CD14-positive monocyte (primary cell): ENCODE data around the gene OSMR. TPM values are rescaled to one million over a fixed set of nuclear protein-coding genes. Genes with fewer than 3 reads are reported as not detected.
A peak's percentile ranks its signal among the peaks of the same experiment; 100 is the strongest.

Source experiments
- DNase-seq, 3 donors: peaks; one replicate each; pipeline ENCODE4 v3.0.0-alpha.2; 2011 to 2022
- H2AFZ ChIP-seq: 2 replicates; pipeline ENCODE4 v1.6.0; 2012; ENCODE audit warnings: mild to moderate bottlenecking, low read depth, low read length, inconsistent platforms; ENCODE audit not compliant: insufficient read depth, poor library complexity, severe bottlenecking
- H3K27ac ChIP-seq, 2 donors: 1 replicate in 1 of 2; 2 replicates in 1 of 2; pipeline ENCODE4 v1.5.1; 2012 to 2013; ENCODE audit warnings: low read length in 2 of 2, control low read depth in 1 of 2, inconsistent platforms in 1 of 2, low read depth in 1 of 2, mild to moderate bottlenecking in 1 of 2
- H3K27me3 ChIP-seq, 2 donors: one replicate each; pipeline versions ENCODE4 v1.6.0 to v1.6.1; 2011 to 2013; ENCODE audit warnings: low read length in 2 of 2; ENCODE audit not compliant: control insufficient read depth in 2 of 2, insufficient read depth in 2 of 2
- H3K36me3 ChIP-seq, 2 donors: replicated peaks in 1 of 2; 1 replicate in 1 of 2; 2 replicates in 1 of 2; pipeline versions ENCODE4 v1.5.1 to v1.6.1; 2012 to 2013; ENCODE audit warnings: low read length in 2 of 2, control low read depth in 1 of 2, inconsistent platforms in 1 of 2, mild to moderate bottlenecking in 1 of 2; ENCODE audit not compliant: insufficient read depth in 2 of 2, control insufficient read depth in 1 of 2
- H3K4me1 ChIP-seq, 2 donors: 1 replicate in 1 of 2; 2 replicates in 1 of 2; pipeline versions ENCODE4 v1.5.1 to v1.6.1; 2012 to 2013; ENCODE audit warnings: low read length in 2 of 2, control low read depth in 1 of 2, inconsistent platforms in 1 of 2, mild to moderate bottlenecking in 1 of 2, moderate library complexity in 1 of 2; ENCODE audit not compliant: insufficient read depth in 2 of 2, control insufficient read depth in 1 of 2
- H3K4me2 ChIP-seq: replicated peaks from 2 replicates; pipeline ENCODE3; 2012; ENCODE audit warnings: low read length, moderate library complexity, mild to moderate bottlenecking; ENCODE audit not compliant: poor library complexity, severe bottlenecking; ENCODE audit errors: extremely low read depth
- H3K4me3 ChIP-seq, 3 experiments: fragments of 200-600 bp in 1 of 3; sonication (generic) in 1 of 3; replicated peaks in 1 of 3; 1 replicate in 2 of 3; 2 replicates in 1 of 3; pipeline ENCODE4 v1.5.1; 2011 to 2013; ENCODE audit warnings: low read length in 3 of 3, mild to moderate bottlenecking in 3 of 3, control low read depth in 2 of 3, low read depth in 2 of 3, inconsistent platforms in 1 of 3, moderate library complexity in 1 of 3
- H3K79me2 ChIP-seq: 2 replicates; pipeline ENCODE4 v1.6.0; 2012; ENCODE audit warnings: mild to moderate bottlenecking, control low read depth, inconsistent platforms, low read length, moderate library complexity; ENCODE audit not compliant: insufficient read depth
- H3K9ac ChIP-seq: 2 replicates; pipeline ENCODE4 v1.6.0; 2017; ENCODE audit warnings: low read length, mild to moderate bottlenecking; ENCODE audit not compliant: insufficient read depth, poor library complexity, severe bottlenecking
- H3K9me3 ChIP-seq, 2 donors: replicated peaks in 1 of 2; 1 replicate in 1 of 2; 2 replicates in 1 of 2; pipeline versions ENCODE4 v1.5.1 to v1.6.1; 2012 to 2013; ENCODE audit warnings: low read length in 2 of 2, control low read depth in 1 of 2; ENCODE audit not compliant: control insufficient read depth in 1 of 2, insufficient read depth in 1 of 2
- H4K20me1 ChIP-seq: 2 replicates; pipeline ENCODE4 v1.6.0; 2012; ENCODE audit warnings: mild to moderate bottlenecking, low read length, control low read depth, moderate library complexity; ENCODE audit not compliant: insufficient read depth
- H3K27ac Mint-ChIP-seq, 7 donors: one replicate each; pipeline ENCODE4 v1.8.0; 2020; ENCODE audit warnings: mild to moderate bottlenecking in 7 of 7, mixed read lengths in 7 of 7, moderate library complexity in 6 of 7, inconsistent platforms in 2 of 7
- H3K27me3 Mint-ChIP-seq, 3 donors: one replicate each; pipeline ENCODE4 v1.8.0; 2021 to 2022; ENCODE audit warnings: low read depth in 3 of 3, mild to moderate bottlenecking in 3 of 3, mixed read lengths in 3 of 3, moderate library complexity in 3 of 3, inconsistent platforms in 1 of 3
- H3K36me3 Mint-ChIP-seq, 2 donors: one replicate each; pipeline ENCODE4 v1.8.0; 2020; ENCODE audit warnings: mixed read lengths in 2 of 2, inconsistent platforms in 1 of 2, mild to moderate bottlenecking in 1 of 2
- H3K4me1 Mint-ChIP-seq: one replicate; pipeline ENCODE4 v1.8.0; 2020; ENCODE audit warnings: mild to moderate bottlenecking, mixed read lengths
- H3K4me3 Mint-ChIP-seq, 2 donors: one replicate each; pipeline ENCODE4 v1.8.0; 2020; ENCODE audit warnings: mild to moderate bottlenecking in 2 of 2, mixed read lengths in 2 of 2, moderate library complexity in 1 of 2
- H3K9me3 Mint-ChIP-seq, 7 donors: one replicate each; pipeline ENCODE4 v1.8.0; 2020 to 2022; ENCODE audit warnings: mixed read lengths in 7 of 7, mild to moderate bottlenecking in 6 of 7, moderate library complexity in 6 of 7, inconsistent platforms in 2 of 7
- WGBS: methylation state at CpG from one replicate; pipeline ENCODE4 v1.1.5; 2013; ENCODE audit warnings: missing lambda C conversion rate; ENCODE audit not compliant: insufficient coverage; 5-methylcytosine and 5-hydroxymethylcytosine counted together
- intact Hi-C, 2 donors: fragments of 100-400 bp; cut with micrococcal nuclease; formaldehyde crosslinking; loops; one replicate each; pipeline versions ENCODE4 v1.15.0 to v1.15.1; 2023
- polyA plus RNA-seq, 3 donors: library from polyadenylated mRNA; depleted of rRNA in 1 of 3; unstranded in 2 of 3; stranded (reverse) in 1 of 3; fragments of 300-500 nt in 2 of 3; fragments of >200 nt in 1 of 3; fragmentation: Illumina TruSeq in 2 of 3; gene quantifications; 1 replicate in 2 of 3; 2 replicates in 1 of 3; pipeline ENCODE4 v1.2.3, GENCODE V29; 2012 to 2021
- TF ChIP-seq, protein P1 (sequence below): fragments of 200-600 bp; IDR thresholded peaks from one replicate; pipeline ENCODE4 v1.8.0; 2022; ENCODE audit warnings: antibody characterized with exemption, mild to moderate bottlenecking

The OSMR gene
- polyA plus RNA-seq, 3 donors, result not detected

DNA sequence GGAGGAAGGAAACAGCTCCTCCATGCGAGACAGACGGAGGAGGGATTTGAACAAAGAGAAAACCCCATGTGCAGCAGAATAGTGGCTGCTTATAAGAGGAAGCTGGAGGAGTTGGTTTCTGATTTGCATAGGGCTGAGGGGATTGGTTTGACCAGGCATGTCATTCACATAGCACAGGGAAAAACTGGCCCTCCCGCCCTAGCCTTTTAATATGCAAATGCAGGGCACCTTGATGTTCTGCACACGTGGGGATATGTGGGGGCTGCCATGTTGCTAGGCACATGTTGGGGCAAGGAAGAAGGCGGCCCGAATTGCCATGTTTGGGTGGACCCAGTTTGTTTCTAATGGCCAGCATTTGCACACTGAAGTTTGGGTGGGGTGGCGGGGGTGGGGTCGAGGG lies 42.2 kb downstream of the OSMR start:
- no peaks in the 10 kb centered on the region for H3K79me2 ChIP-seq
- no peak for DNase-seq
- TF ChIP-seq, protein P1, sequence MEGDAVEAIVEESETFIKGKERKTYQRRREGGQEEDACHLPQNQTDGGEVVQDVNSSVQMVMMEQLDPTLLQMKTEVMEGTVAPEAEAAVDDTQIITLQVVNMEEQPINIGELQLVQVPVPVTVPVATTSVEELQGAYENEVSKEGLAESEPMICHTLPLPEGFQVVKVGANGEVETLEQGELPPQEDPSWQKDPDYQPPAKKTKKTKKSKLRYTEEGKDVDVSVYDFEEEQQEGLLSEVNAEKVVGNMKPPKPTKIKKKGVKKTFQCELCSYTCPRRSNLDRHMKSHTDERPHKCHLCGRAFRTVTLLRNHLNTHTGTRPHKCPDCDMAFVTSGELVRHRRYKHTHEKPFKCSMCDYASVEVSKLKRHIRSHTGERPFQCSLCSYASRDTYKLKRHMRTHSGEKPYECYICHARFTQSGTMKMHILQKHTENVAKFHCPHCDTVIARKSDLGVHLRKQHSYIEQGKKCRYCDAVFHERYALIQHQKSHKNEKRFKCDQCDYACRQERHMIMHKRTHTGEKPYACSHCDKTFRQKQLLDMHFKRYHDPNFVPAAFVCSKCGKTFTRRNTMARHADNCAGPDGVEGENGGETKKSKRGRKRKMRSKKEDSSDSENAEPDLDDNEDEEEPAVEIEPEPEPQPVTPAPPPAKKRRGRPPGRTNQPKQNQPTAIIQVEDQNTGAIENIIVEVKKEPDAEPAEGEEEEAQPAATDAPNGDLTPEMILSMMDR, result no peak
- peaks cover 6 to 19% (median 16%) of the 10 kb centered on the region in 3 donors for H3K27me3 Mint-ChIP-seq
- WGBS, result 32% methylated on average over 4 of the region's 8 CpGs
- H3K9ac ChIP-seq, result no peak overlapping the region
- H3K36me3 ChIP-seq, result no peaks in the 10 kb centered on the region
- intact Hi-C loops, result no loop called here
- H3K4me1 Mint-ChIP-seq, result no peaks in the 10 kb centered on the region
- no peaks in the 10 kb centered on the region for H3K4me1 ChIP-seq
- H4K20me1 ChIP-seq, result no peaks in the 10 kb centered on the region
- H3K27ac ChIP-seq, result no peak overlapping the region
- peaks cover 0 to 11% of the 10 kb centered on the region in 2 donors for H3K27me3 ChIP-seq
- H3K4me3 ChIP-seq, result no peak overlapping the region
- no peak overlapping the region for H2AFZ ChIP-seq
- no peaks in the 10 kb centered on the region for H3K36me3 Mint-ChIP-seq
- H3K9me3 ChIP-seq, result peaks cover 0 to 3% of the 10 kb centered on the region in 2 donors
- H3K4me2 ChIP-seq, result no peak overlapping the region
- peaks cover 0 to 7% (median 0%) of the 10 kb centered on the region in 7 donors for H3K9me3 Mint-ChIP-seq
- H3K27ac Mint-ChIP-seq, result no peak overlapping the region
- H3K4me3 Mint-ChIP-seq, result no peak overlapping the region

DNA sequence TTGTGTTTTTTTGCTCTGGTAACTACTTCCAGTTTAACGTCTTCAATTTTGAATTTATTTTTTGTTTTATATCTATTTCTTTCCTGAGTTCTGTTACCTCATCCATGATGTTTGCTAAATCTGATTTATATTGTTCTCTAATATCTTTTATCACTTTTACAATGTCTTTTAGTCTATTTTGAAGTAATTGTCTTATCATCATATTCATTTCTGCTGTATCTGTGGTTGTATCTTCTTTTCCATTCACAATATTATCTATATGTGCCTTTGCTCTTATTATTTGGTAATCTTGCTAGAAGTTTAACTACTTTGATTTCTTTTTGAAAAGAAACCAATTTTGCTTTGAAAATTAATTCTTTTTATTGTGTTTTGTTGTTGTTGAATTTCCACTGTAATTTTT lies 43.6 kb downstream of the OSMR start:
- Histone ChIP-seq H3K4me2 (no peak overlapping the region), H3K4me1 (no peaks in the 10 kb centered on the region), H2AFZ (no peak overlapping the region), H3K27me3 (peaks cover 0 to 11% of the 10 kb centered on the region in 2 donors), H3K36me3 (no peaks in the 10 kb centered on the region), H4K20me1 (no peaks in the 10 kb centered on the region), H3K9me3 (peaks cover 0 to 3% of the 10 kb centered on the region in 2 donors), H3K27ac (no peak overlapping the region), H3K4me3 (no peak overlapping the region), H3K9ac (no peak overlapping the region), H3K79me2 (no peaks in the 10 kb centered on the region)
- H3K9me3 Mint-ChIP-seq, result peaks cover 0 to 13% (median 2%) of the 10 kb centered on the region in 7 donors
- TF ChIP-seq, protein P1, result no peak
- no peaks in the 10 kb centered on the region for H3K4me1 Mint-ChIP-seq
- H3K27me3 Mint-ChIP-seq, result peaks cover 6 to 18% (median 16%) of the 10 kb centered on the region in 3 donors
- no peak for DNase-seq
- intact Hi-C loops, result no loop called here
- no peak overlapping the region for H3K27ac Mint-ChIP-seq
- H3K4me3 Mint-ChIP-seq, result peak overlapping the region in 1 of 2 donors; percentile 1
- WGBS, result no CpG with 5 or more reads among the region's 1 CpG
- H3K36me3 Mint-ChIP-seq, result no peaks in the 10 kb centered on the region
